GM21529 (cell line): Measurements from ENCODE around the gene TMEM154.
A peak's percentile ranks its signal among the peaks of the same experiment; 100 is the strongest.

Source experiments
- ATAC-seq: cut with Tn5 transposase; IDR thresholded peaks from one replicate; pipeline ENCODE4 v1.9.1; 2021; ENCODE audit not compliant: unreplicated experiment

The TMEM154 gene

DNA sequence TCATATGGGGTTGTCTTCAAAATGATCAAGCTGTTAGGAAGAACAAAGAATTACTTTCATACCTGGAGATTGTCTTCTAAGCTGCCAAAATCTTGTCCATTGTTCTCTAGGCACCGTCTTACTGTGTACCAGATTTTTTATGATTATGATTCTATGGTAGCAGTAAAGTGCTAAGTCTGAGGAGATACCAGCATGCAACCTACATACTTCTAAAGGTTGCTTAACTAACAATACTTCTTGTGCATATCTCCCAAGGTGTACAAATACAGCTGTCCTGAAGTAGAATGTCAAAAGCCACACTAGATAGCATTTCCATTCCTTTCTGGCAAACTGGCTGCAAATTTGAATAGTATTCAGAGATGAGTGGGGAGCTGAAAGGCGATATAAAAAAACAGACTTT is 81.3 kb downstream of the TMEM154 start:
- no peak for ATAC-seq

DNA sequence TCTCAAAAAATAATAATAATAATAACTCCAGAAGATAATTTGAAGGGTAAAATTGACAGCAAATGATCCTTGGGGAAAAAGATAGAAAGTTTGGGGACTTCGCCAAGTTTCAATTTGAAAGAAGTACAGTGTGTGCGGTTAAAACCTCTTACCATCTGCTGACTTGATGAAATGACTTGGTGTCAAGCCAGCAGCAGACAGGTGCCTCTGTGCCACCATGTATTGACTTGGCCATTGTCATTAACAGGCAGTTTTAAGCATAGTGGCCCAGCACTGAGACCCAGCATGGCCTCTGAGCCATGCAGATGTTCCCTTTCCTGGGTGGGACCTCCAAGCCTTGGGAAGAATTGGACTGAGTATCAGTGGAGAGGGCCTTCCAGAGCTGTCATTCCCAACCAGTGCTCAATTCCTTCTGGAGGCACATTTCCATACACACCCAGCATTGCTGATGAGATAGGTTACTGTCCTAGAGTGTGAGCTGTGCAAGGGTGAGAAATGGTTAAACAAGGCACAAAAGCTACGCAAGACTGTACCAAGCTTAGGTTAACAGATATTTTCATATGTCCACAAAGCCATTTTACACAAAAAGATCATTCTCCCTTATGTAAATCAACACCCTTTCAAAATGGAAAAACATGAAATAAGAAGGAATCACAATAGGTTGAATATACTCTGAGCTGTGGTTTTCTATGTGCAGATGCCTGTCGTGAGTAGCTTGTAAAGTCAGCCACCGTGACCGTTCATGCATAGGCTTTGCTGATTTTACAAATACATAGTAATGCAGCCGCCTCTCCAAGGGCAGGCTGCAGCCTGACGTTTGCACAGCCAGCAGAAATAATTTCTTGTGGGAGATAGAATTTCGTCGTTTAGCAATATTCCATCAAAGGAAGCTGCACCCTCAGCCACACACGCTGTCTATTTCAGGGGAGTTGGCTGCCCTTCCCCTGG is 84.5 kb downstream of the TMEM154 start:
- peak; percentile 92 for ATAC-seq

DNA sequence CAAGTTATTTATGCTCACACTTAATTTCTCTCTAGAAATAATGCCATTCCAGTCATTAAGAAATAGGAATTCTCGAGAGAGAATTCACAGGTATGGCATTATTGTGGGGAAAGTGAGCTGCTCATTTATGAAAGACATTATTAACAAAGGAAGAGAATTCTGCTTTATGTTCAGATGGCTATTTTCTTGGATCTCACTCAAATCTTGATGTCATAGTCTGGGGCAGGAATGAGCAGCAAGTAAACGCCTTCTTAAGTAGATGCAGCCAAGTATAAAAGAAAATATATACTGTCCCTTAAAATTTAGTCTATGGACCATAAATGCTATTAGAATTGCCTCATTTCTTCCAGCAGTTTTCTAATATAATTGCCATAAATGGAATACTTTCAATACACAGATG is 85.7 kb downstream of the TMEM154 start:
- ATAC-seq = no peak

DNA sequence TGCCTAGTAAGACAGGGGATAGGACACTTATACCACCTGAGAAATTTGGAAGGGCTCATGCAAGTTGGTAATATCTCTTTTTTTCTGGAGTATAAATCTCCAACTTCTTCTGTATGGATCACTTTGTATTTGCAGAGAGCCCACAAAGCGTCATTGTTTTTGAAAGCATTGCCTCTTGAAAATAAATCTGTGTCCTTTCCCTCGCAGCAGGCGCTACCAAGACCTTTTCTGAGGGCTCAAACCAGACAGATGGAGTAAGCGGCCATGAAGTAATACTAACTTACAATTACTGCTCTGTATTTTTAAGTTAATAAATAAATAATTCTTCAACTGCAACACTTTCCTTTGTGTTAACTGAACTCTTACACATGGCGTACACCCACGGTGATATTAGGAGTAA is 87.9 kb downstream of the TMEM154 start:
- ATAC-seq = no peak

DNA sequence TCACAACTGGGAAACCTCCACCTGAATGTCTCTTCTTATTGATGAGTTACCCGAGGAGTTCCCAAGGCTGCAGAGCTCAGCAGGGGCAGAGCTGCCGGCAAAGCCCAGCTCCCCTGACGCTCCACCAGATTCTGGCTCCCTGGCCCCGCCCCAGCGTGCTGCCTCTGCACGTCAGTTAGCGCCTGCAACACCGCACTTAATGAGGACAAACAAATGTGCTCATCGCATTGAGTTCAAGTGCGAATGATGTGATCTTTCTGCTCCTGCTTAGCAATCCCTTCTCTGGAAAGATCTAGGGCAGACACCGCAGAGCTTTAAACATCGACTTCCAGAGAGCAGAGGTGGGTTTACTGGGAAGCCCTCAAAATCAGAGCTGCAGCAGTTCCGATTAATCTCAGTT is 88.4 kb downstream of the TMEM154 start:
- ATAC-seq = no peak

DNA sequence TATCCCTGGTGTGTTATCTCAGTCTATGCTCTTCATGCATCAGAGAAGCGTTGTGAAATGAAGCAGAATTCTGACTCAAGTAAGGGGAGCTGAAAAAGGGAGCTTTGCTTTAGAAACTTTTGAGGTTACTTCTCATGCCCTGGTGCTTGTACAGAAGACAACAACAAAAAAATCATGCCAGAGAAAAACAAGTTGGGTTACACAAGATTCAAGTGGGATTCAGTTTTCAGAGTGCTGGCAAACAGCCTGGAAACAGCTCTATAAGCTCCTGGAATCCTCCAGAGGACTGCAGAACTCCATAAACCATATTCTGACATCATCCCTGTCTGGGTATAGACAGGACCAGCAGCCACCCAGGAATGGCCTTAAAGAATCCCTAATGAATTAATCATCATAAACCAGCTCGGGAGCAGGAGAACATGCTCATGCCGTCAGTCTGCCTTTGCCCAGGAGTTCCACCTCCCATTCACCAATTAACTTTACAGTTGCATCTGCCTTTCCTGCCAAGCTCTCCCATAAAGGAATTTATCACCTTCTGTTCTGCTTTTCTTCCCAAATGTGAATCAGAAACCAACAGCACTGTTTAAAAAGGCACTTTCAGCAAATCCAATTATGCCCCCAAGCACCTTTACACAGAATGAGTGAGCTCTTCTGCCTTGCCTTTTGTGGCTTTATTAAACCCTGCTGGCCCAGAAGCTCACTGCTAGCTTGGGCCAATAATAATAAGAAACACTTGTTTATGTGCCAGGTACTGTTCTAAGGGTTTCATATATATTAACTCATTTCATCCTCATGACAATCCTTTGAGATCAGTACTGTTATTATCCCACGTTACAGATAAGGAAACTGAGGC is 89.4 kb downstream of the TMEM154 start:
- peak; percentile 46 for ATAC-seq

DNA sequence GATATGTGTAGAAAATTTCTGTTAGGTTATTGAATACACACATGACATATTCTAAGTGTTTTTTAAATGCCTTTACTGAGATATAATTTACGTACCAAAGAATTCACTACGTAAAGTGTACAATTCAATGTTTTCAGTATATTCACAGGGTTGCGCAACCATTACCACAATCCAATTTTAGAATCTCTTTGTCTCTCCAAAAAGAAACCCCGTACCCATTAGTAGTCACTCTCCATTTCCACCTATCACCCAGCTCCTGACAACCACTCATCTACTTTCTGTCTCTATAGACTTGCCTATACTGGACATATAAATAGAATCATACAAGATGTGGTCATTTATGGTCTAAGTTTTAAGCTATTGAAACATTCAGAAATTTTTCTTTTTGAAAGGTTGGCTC is 90.9 kb downstream of the TMEM154 start:
- ATAC-seq = no peak

DNA sequence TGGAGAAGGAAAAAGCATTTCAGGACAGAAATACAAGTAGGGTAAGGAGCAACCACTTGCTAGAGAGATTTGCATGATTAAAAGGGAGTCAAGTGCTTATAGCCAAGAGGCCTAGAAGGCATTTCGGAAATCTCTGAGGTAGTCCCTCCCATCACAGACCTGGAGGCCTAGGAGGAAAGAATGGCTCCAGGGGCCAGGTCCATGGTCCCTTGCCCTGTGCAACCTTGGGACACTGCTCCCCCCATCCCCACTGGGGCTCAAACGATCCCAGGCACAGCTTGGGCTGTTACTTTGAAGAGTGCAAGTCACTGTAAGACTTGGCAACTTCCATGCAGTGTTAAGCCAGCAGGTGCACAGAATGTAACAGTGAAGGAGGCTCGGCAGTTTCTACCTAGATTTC is 92.7 kb downstream of the TMEM154 start:
- no peak for ATAC-seq

DNA sequence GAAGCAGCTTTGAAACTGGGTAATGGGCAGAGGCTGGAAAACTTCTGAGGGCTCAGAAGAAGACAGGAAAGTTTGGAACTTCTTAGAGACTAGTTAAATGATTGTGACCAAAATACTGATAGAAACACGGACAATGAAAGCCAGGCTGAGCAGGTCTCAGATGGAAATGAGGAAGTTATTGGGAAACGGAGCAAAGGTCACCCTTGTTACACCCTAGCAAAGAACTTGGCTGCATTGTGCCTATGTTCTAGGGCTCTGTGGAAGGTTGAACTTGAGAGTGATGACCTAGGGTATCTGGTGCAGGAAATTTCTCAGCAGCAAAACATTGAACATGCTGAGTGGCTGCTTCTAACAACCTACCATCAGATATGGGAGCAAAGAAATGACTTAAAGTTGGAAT is 93.1 kb downstream of the TMEM154 start:
- no peak for ATAC-seq

DNA sequence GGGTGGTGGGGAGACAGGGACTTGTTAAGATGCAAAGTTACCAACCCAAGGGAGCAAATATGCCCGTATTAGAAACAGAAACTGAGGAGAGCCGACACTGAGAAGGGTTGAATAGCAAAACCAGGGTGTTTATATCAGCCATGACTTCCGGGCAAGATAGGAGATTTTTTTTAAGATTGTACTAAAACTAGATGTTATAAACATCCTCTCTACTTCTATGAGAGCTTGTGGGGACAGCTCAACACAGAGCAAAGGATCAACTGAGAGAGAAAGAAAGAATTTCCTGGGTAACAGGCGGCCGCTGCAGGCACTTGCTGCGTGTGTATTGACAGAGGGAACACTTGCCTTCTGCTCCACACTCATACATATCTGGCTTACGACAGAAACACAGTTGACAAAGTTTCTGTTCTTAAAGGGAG is 94.8 kb downstream of the TMEM154 start:
- ATAC-seq = peak; percentile 76

DNA sequence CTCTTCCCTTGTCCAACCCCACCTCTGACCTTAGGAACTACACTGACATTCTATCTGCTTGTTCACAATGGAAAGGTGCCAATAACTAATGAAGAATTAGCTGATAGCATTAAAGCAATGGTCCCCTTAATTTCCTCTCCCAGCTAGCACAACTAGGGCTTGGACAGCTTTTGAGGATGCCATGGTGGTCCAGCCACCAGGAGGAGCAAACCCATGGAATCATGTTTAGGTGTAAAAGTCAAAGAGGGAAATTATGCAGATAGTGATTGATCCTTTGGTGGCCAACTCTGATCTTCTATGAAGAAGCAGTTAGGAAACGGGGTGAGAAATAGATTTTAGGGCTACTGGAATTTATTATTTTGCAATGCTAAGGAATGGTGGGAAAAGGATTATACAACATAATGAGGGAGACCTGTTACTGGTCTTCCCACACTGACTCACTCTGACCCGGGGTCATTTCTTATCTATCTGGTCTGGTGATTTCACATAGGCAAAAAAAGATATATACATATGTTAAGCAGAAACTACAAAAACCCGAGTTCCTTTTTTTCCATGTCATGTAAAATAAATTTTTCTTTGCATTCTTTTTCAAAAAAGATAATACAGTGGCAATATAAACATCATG is 98.1 kb downstream of the TMEM154 start:
- ATAC-seq = no peak

DNA sequence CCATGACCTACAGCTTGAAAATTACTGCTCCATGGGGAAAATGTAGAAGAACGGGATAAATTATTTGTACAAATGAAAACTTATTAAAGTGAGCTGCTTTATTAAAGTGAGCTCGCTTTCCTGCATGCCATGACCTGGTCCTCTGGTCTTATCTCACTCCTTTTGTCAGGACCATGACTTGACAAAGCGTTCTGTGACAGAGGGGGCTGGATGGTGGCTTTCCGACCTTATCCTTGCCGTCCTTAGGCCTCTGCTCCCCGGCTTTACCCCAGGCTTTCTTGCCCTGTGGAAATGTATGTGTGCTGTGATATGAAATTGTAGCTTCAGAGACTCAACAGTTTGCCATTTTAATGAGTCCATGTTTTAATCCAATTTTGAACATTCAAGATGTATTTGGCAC is 99.9 kb downstream of the TMEM154 start:
- no peak for ATAC-seq

DNA sequence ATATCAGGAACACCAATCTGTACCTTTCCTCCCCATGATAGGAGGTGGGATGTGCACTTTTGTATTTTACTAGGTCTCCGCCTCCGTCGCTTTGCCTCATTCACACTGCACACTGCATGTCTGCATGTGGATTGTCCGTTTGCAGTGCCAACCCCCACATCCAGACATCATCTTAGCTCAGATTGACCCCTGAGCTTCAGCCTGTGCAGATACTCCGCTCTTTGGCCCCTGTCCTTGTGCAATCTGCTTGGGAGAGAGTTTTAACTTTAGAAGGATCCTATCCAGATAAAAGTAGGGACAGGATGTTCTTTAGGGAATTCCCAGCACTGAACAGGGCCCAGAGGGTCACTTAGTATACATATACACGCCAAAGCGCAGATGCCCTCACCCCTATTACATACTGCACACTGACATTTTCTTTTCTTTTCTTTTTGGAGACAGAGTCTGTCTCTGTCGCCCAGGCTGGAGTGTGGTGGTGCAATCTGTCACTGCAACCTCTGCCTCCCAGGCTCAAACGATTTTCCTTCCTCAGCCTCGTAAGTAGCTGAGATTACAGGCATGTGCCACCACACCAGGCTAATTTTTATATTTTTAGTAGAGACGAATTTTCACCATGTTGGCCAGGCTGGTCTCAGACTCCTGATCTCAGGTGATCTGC is 100.6 kb downstream of the TMEM154 start:
- no peak for ATAC-seq

DNA sequence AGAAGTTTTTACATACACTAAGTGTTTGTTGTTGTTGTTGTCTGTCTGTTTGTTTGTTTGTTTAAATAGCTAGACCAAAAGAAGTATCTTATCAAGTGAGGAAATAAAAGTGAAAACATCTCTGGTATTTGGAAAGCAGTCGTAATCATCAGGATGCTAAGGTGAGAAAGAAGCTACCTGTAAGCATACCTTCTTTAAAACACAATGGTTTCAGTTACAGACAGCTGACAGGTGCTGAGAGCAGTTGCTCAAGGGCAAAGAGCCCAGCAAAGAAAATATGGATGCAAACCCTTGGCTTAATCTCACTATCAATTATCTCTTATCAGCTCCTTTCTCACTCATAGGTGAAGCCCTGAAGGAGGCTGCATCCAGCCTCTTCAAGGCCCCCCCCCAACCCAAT is 101.1 kb downstream of the TMEM154 start:
- no peak for ATAC-seq

DNA sequence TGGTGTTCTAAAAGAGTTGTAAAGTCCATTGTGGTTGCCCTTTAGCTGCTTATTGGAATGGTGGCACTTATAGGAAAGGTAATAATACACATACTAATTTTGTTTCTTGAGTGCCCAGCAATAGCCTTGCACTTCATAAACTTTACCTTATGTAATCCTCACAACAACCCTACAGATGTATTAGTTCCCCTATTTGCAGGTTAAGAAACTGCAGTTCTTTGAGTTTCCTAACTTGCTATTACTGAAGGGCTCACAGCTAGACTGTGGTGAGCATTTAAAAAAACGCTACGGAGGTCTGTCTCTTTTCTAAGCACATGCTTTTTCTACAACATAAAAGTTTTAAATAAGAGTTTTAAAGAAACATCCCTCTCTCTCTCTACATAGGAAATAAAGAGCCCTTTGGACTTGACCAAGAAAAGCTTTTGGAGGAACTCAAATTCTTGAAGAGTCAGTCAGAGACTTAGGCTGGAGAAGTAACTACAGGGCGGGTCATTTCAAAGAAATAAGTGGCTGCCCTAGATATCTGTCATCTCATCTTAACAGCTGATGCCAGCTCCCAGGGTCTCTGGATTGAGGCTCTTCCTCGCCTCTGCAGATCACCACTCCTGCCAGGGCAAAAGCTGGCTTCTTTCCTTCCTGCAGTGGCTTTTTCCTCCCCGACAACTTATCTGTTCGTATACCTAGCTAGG is 101.9 kb downstream of the TMEM154 start:
- ATAC-seq = peak; percentile 95

DNA sequence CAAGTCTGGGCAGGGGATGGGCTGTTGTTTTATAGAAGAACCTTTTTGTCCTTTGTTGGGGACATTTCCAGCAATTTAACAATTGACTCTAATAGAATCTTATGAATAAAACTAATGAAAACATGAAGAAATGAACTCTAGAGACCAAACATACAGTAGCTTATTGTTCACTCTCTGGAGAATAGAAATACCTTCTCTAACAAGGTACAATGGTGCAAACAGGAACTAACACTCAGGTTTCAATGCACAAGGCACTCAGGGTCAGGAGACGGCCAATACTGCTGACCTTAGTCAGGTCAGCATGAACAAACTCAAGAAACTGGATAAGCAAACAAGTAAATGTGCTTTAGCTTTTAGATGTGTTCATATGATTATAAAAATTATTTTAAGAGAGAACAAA is 104.3 kb downstream of the TMEM154 start:
- ATAC-seq = no peak

DNA sequence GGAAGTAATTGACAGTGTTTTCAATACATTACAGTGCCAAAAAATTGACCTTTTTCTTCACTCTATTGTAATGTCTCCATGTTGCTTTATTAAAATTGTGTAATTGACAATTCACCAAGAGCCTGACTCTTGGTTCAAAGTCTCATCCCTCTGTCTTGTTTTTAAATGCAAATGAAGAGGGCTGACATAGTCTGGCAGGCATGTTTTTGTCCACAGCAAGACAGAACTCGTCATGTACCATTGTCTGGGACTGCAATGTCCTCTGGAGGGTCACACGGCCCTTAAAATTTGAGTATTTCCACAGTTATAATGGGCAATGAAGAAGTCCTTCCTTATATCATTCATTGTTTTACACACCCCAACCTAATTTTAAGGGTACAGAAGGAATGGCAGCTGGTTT is 105.9 kb downstream of the TMEM154 start:
- no peak for ATAC-seq

DNA sequence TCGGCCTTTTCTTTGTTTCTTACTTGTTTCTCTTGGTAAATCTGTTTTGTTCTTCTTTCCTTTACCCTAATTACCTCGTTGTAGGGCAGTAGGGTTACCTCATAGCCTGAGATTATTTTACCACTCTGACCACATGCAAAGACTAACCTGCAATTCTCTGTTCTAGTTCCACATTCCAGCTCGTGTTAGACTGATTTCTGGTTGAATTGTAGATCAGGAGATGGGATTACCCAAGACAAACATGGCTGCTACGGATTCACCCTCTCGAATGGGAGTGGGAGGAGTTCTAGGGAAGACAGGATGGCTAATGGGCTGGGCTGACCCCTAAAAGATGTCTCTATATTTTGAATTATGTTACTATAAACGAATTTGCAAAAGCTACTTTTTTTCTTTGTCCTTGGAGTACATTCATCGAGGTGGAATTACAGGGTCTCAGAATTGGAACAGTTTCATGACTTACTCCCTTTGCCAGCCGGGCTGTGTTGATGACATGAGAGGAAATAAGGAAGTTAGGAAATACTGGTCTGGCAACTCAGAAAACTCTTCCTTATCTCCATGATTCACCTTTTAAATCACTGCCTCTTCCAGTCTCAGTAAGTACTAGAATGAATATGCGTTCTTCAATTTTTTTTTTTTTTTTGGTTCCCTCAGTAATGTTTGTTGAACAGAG is 107.2 kb downstream of the TMEM154 start:
- peak; percentile 70 for ATAC-seq

DNA sequence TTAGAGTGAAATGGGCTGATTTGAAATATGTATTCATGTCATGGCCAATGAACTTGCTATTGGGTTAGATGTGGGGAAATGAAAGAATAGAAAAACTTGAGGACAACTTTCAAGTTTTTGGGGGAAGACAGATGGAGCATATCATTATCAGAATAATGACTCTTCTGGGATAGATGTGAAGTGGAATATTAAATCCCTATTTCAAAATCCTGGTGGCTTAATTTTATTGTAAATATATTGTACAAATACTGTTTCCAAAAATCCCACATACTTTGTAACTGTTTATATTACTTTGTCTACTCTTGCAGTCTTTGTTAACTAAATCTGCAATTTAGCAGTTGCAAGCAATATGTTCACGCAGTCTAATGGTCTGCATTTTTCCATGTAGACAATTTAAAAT is 108.0 kb downstream of the TMEM154 start:
- ATAC-seq = no peak

DNA sequence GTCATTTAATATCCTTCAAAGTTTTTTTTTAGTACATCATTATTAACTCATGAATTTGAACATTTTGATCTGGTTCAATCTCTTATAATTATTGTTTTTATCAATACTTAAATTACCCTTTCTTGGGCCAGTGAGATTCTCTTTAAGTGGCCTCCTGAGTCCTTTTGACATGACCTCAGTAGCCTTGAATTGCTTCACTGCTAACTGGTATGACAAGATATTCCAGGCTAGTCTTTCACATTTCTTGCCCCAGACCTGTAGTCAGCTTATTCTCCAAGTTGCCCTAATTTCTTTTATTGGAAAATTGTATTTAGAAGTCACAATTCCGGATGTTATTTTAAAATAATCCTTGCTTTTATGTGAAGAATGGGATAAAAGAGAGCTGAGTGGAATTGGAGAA is 108.5 kb downstream of the TMEM154 start:
- no peak for ATAC-seq
